NCI-H748 treated with DMSO at 0.1 percent for 48 hours (cell line): Measurements from ENCODE around the gene CFAP69.

ENCODE experiments used
- DNase-seq: peaks from one replicate; lab custom pipeline; 2025; lab: John Stamatoyannopoulos, UW

The CFAP69 gene

GRCh38 chr7:90244909-90245851 lies at the start of gene CFAP69:
CFAP69 (plus strand) TSS chr7:90245174; CDS start chr7:90245425, 251 bp downstream.
- DNase-seq, result peak; percentile 70

DNA sequence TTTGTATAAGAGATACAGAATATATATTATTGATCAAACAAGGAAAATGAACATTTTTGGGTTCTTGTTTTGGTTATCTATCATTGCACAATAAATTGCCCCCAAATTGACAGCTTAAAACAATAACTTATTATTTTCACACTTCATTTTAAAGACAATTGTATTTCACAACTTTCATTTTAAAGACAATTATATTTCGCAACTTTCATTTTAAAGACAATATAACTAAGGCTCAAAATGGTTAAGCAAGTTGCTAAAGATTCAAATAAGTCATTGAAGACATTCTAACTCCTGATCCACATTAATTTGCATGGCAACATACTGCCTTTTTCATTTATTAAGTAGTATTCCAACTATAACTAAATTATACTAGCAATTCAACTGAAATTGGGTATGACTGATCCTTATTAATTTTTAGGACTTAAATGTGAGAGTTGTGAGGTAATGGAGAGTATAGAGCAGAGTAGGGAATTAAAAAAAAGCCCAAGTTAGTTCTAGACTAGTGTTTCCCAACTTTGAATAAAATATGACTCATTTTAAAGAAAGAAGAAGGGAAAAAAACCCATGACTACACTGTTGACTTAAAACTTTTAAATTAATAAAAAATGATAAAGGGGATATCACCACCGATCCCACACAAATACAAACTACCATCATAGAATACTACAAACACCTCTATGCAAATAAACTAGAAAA lies 43.3 kb upstream of the CFAP69 start:
- DNase-seq, result no peak

DNA sequence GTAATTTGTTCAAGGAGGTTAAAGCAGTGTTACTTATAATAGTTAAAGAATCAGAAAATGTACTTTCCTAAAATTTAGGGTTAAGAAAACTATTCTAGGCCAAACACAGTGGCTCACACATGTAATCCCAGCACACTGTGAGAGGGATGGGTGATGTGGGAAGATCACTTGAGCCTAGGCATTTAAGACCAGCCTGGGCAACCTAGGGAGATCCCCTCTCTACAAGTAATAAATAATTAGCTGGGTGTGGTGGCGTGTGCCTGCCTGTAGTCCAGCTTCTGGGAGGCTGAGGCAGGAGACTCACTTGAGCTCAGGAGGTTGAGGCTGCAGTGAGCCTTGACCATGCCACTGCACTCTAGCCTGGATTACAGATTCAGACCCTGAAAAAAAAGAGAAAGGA lies 37.0 kb upstream of the CFAP69 start:
- no peak for DNase-seq

GRCh38 chr7:90209776-90210175 lies 35.2 kb upstream of the CFAP69 start:
- DNase-seq, result no peak

DNA sequence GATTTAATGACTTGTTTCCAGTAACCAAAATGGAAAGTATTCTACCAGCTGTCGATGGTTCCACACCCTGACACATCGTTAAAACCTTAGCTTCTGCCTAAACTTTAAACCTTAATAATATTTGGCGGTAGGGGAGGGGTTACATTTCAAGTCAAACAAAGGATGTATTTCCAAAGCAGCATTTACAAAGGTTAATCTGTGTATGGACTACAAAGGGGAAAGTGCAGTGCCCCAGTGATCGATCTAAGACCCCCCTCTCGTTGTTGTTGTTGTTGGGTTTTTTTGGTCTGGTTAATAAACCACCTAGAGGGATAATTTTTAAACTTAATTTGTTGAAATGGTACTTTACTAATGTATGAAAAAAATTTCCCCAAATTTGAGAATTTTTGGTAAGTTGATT lies 34.5 kb upstream of the CFAP69 start:
- DNase-seq, result no peak

- no peak for DNase-seq
Observed at GRCh38 chr7:90210981-90211380, 34.0 kb upstream of the CFAP69 start.

DNA sequence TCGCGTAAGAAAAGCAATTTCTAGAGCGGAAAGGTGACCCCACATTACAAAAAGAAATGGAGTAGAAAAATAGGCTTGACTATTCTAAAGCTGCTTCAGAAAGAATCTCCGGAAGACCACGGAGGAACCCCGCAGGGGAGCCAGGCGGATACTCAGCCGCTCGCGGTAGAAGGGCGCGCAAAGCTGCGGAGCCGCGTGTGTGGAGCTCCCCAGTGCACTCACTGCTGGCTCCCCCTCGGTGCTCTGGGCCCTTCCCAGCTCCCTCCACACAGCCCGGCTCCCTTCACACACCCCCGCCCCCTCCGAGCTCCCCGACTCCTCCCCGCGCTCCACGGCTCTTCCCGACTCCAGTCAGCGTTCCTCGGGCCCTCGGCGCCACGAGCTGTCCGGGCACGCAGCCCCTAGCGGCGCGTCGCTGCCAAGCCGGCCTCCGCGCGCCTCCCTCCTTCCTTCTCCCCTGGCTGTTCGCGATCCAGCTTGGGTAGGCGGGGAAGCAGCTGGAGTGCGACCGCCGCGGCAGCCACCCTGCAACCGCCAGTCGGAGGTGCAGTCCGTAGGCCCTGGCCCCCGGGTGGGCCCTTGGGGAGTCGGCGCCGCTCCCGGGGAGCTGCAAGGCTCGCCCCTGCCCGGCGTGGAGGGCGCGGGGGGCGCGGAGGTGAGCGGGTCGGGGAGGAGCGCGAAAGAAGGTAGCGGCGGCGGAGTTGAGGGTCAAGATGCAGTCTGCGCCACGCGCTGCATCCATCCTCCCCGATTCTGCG lies 33.4 kb upstream of the CFAP69 start, which contains the start of gene STEAP2:
Gene STEAP2 (plus strand): TSS at position 350 of the 758 bp plus-strand sequence. CDS start 13,343 bp downstream, outside the sequence.
- DNase-seq, result peak; percentile 75

GRCh38 chr7:90212149-90212495 lies 32.9 kb upstream of the CFAP69 start:
- no peak for DNase-seq

DNA sequence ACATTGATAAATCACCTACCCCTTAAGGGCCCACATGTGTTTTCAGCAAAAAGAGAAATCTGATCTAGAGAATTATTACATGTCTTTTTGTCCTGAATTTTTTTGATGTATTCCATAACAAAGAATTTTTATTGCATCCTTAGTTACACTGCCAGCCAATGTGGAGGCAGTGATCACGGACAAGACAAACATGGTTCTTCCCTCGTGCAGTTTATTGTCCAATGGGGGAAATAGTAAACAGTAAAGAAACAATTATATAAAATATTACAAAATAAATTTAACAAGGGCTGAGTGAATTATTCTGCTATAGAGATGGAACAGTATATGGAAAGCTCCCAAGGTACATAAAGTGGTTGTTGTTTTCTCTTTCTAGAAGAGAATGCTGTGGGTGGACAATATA lies 31.5 kb upstream of the CFAP69 start:
- DNase-seq, result no peak

- DNase-seq, result no peak
Observed at GRCh38 chr7:90216080-90216674, 28.8 kb upstream of the CFAP69 start.

GRCh38 chr7:90216771-90217170 lies 28.2 kb upstream of the CFAP69 start:
- DNase-seq, result no peak

DNA sequence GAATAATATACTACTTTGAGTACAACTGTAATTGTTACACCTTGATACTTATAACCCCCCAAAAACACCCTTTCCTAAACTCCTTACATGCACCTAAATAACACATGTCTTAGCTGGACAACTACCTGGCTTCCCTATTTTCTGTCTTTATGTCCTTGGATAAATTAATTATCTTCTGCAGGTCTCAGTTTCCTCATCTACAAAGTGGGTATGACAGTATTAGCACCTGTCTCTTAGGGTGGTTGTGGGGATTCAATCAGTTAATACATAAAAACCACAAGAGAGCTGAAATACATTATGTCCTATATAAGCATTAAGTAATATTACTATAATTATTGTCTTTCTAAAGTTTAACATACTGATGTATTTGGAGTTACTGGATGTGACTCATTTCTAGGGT lies 22.6 kb upstream of the CFAP69 start:
- no peak for DNase-seq

GRCh38 chr7:90222811-90223725 lies 21.9 kb upstream of the CFAP69 start:
- DNase-seq, result no peak

GRCh38 chr7:90224195-90224594 lies 20.8 kb upstream of the CFAP69 start:
- DNase-seq, result no peak

- no peak for DNase-seq
Observed at GRCh38 chr7:90225181-90225580, 19.8 kb upstream of the CFAP69 start.

GRCh38 chr7:90225601-90226000 lies 19.4 kb upstream of the CFAP69 start:
- DNase-seq, result no peak

- no peak for DNase-seq
Observed at GRCh38 chr7:90227259-90227658, 17.7 kb upstream of the CFAP69 start.

DNA sequence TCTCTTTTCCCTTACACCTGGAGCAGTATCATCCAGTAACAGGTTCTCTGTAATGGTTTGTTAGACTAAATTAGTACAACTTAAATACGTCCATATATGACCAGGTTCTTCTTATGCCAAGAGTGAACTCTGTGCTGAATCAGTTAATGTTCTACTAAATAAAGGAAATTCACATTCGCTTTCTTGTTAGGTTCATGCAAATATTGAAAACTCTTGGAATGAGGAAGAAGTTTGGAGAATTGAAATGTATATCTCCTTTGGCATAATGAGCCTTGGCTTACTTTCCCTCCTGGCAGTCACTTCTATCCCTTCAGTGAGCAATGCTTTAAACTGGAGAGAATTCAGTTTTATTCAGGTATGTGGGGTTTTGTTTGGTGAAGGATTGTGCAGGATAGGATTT lies 15.3 kb upstream of the CFAP69 start:
- DNase-seq, result no peak

DNA sequence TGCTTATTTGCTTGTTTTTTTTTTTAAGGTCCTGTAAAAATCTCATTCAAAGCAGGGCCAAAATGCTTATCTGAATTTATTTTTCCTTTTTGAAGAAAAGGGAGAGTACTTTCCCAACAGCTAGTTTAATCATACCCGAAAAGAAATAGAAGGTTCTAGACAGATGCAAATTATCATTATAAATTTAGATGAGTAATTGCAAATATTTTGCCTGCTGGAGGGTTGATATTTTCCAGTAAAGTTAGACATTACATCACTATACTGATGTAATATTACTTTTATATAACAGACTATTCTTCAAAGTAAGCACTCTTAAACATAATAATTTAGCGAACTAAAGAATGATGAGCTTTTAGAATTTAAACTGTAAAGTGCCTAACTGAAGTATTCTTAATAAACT lies 14.1 kb upstream of the CFAP69 start:
- no peak for DNase-seq

GRCh38 chr7:90231304-90231703 lies 13.7 kb upstream of the CFAP69 start:
- DNase-seq, result no peak

GRCh38 chr7:90232430-90232829 lies 12.5 kb upstream of the CFAP69 start:
- DNase-seq, result no peak
